ENCODE results near the gene PELI1. TPM values are rescaled to one million over a fixed set of nuclear protein-coding genes. Genes with fewer than 3 reads are reported as not detected.

Gene PELI1
- total RNA-seq (2014; rRNA removed; shearing (Covaris generic)) = 37.3 and 50.6 TPM in 2 replicates

- no peaks in the 10 kb centered on the region for H3K27me3 ChIP-seq (ENCODE audit: control insufficient read depth, insufficient read depth, low read length)
- no peaks in the 10 kb centered on the region for H3K36me3 ChIP-seq (replicated peaks; ENCODE audit: control insufficient read depth, insufficient read depth, low read length)
- peak; percentile 95 for DNase-seq
- H3K4me3 ChIP-seq (ENCODE audit: insufficient read depth, low read depth, low read length) = peak within 1 kb of the TSS; percentile 98
Observed at GRCh38 chr2:64144057-64145013, at the start of gene PELI1. TSS of gene PELI1 (minus strand) at chr2:64144420. CDS start at chr2:64108310, 36,110 bp downstream.

GRCh38 chr2:64193491-64193890 is 49.3 kb upstream of the PELI1 start:
- Histone ChIP-seq H3K27me3 (ENCODE audit: control insufficient read depth, insufficient read depth, low read length) (no peaks in the 10 kb centered on the region), H3K36me3 (replicated peaks; ENCODE audit: control insufficient read depth, insufficient read depth, low read length) (no peaks in the 10 kb centered on the region), H3K4me3 (ENCODE audit: insufficient read depth, low read depth, low read length) (no peak overlapping the region)
- no peak for DNase-seq

- no peak for DNase-seq
- H3K27me3 ChIP-seq (ENCODE audit: control insufficient read depth, insufficient read depth, low read length) = no peaks in the 10 kb centered on the region
- H3K36me3 ChIP-seq (replicated peaks; ENCODE audit: control insufficient read depth, insufficient read depth, low read length) = no peaks in the 10 kb centered on the region
- no peak overlapping the region for H3K4me3 ChIP-seq (ENCODE audit: insufficient read depth, low read depth, low read length)
Observed at GRCh38 chr2:64192664-64193105, 48.5 kb upstream of the PELI1 start.

GRCh38 chr2:64192125-64192479 is 47.9 kb upstream of the PELI1 start:
- DNase-seq = no peak
- Histone ChIP-seq H3K27me3 (ENCODE audit: control insufficient read depth, insufficient read depth, low read length) (no peaks in the 10 kb centered on the region), H3K4me3 (ENCODE audit: insufficient read depth, low read depth, low read length) (no peak overlapping the region), H3K36me3 (replicated peaks; ENCODE audit: control insufficient read depth, insufficient read depth, low read length) (no peaks in the 10 kb centered on the region)

GRCh38 chr2:64189586-64189985 is 45.4 kb upstream of the PELI1 start:
- Histone ChIP-seq H3K4me3 (ENCODE audit: insufficient read depth, low read depth, low read length) (no peak overlapping the region), H3K27me3 (ENCODE audit: control insufficient read depth, insufficient read depth, low read length) (no peaks in the 10 kb centered on the region), H3K36me3 (replicated peaks; ENCODE audit: control insufficient read depth, insufficient read depth, low read length) (no peaks in the 10 kb centered on the region)
- DNase-seq = no peak

GRCh38 chr2:64189167-64189566 is 44.9 kb upstream of the PELI1 start:
- H3K36me3 ChIP-seq (replicated peaks; ENCODE audit: control insufficient read depth, insufficient read depth, low read length) = no peaks in the 10 kb centered on the region
- DNase-seq = no peak
- no peaks in the 10 kb centered on the region for H3K27me3 ChIP-seq (ENCODE audit: control insufficient read depth, insufficient read depth, low read length)
- H3K4me3 ChIP-seq (ENCODE audit: insufficient read depth, low read depth, low read length) = no peak overlapping the region

GRCh38 chr2:64186699-64187605 is 42.7 kb upstream of the PELI1 start:
- H3K4me3 ChIP-seq (ENCODE audit: insufficient read depth, low read depth, low read length) = no peak overlapping the region

GRCh38 chr2:64179582-64180321 is 35.5 kb upstream of the PELI1 start:
- no peak for DNase-seq
- Histone ChIP-seq H3K4me3 (ENCODE audit: insufficient read depth, low read depth, low read length) (no peak overlapping the region), H3K36me3 (replicated peaks; ENCODE audit: control insufficient read depth, insufficient read depth, low read length) (no peaks in the 10 kb centered on the region), H3K27me3 (ENCODE audit: control insufficient read depth, insufficient read depth, low read length) (no peaks in the 10 kb centered on the region)

More at GRCh38 chr2:64186699-64187605, 42.7 kb upstream of the PELI1 start:
- Histone ChIP-seq H3K36me3 (replicated peaks; ENCODE audit: control insufficient read depth, insufficient read depth, low read length) (no peaks in the 10 kb centered on the region), H3K27me3 (ENCODE audit: control insufficient read depth, insufficient read depth, low read length) (no peaks in the 10 kb centered on the region)
- DNase-seq = no peak

- Histone ChIP-seq H3K27me3 (ENCODE audit: control insufficient read depth, insufficient read depth, low read length) (no peaks in the 10 kb centered on the region), H3K4me3 (ENCODE audit: insufficient read depth, low read depth, low read length) (no peak overlapping the region), H3K36me3 (replicated peaks; ENCODE audit: control insufficient read depth, insufficient read depth, low read length) (no peaks in the 10 kb centered on the region)
- no peak for DNase-seq
Observed at GRCh38 chr2:64177315-64177714, 33.1 kb upstream of the PELI1 start.

GRCh38 chr2:64175419-64176197 is 31.4 kb upstream of the PELI1 start:
- no peaks in the 10 kb centered on the region for H3K36me3 ChIP-seq (replicated peaks; ENCODE audit: control insufficient read depth, insufficient read depth, low read length)

GRCh38 chr2:64173156-64174135 is 29.2 kb upstream of the PELI1 start:
- Histone ChIP-seq H3K4me3 (ENCODE audit: insufficient read depth, low read depth, low read length) (no peak overlapping the region), H3K27me3 (ENCODE audit: control insufficient read depth, insufficient read depth, low read length) (no peaks in the 10 kb centered on the region), H3K36me3 (replicated peaks; ENCODE audit: control insufficient read depth, insufficient read depth, low read length) (no peaks in the 10 kb centered on the region)
- DNase-seq = no peak

More at GRCh38 chr2:64175419-64176197, 31.4 kb upstream of the PELI1 start:
- no peak for DNase-seq
- no peaks in the 10 kb centered on the region for H3K27me3 ChIP-seq (ENCODE audit: control insufficient read depth, insufficient read depth, low read length)
- H3K4me3 ChIP-seq (ENCODE audit: insufficient read depth, low read depth, low read length) = no peak overlapping the region

GRCh38 chr2:64168756-64169155 is 24.5 kb upstream of the PELI1 start:
- DNase-seq = no peak
- Histone ChIP-seq H3K36me3 (replicated peaks; ENCODE audit: control insufficient read depth, insufficient read depth, low read length) (no peaks in the 10 kb centered on the region), H3K4me3 (ENCODE audit: insufficient read depth, low read depth, low read length) (no peak overlapping the region), H3K27me3 (ENCODE audit: control insufficient read depth, insufficient read depth, low read length) (no peaks in the 10 kb centered on the region)

GRCh38 chr2:64168201-64168600 is 24.0 kb upstream of the PELI1 start:
- no peaks in the 10 kb centered on the region for H3K36me3 ChIP-seq (replicated peaks; ENCODE audit: control insufficient read depth, insufficient read depth, low read length)
- no peaks in the 10 kb centered on the region for H3K27me3 ChIP-seq (ENCODE audit: control insufficient read depth, insufficient read depth, low read length)
- no peak overlapping the region for H3K4me3 ChIP-seq (ENCODE audit: insufficient read depth, low read depth, low read length)
- DNase-seq = no peak
